HEK293T (cell line): ENCODE data around the gene COA4.

Source experiments
- ARNT ChIP-seq: fragments of 450-650 bp; IDR thresholded peaks from 2 replicates; pipeline ENCODE4 v1.6.1; 2017; ENCODE audit warnings: mild to moderate bottlenecking
- BHLHE40 ChIP-seq: fragments of 450-650 bp; IDR thresholded peaks from 2 replicates; pipeline ENCODE4 v1.6.1; 2016; ENCODE audit warnings: mild to moderate bottlenecking, moderate library complexity, borderline replicate concordance
- CTBP1 ChIP-seq: fragments of 450-650 bp; IDR thresholded peaks from 2 replicates; pipeline ENCODE4 v1.6.1; 2016; ENCODE audit warnings: borderline replicate concordance
- ELF4 ChIP-seq: fragments of 450-650 bp; IDR thresholded peaks from 2 replicates; pipeline ENCODE4 v1.6.1; 2017; ENCODE audit warnings: antibody characterized with exemption
- FOXM1 ChIP-seq: fragments of 450-650 bp; IDR thresholded peaks from 2 replicates; pipeline ENCODE4 v1.6.1; 2017; ENCODE audit warnings: mild to moderate bottlenecking, borderline replicate concordance
- HDGF ChIP-seq: fragments of 450-650 bp; IDR thresholded peaks from 2 replicates; pipeline ENCODE4 v1.6.1; 2017; ENCODE audit warnings: antibody characterized with exemption, borderline replicate concordance
- L3MBTL2 ChIP-seq: fragments of 450-650 bp; conservative IDR thresholded peaks from 2 replicates; pipeline ENCODE4 v1.6.1; 2016; ENCODE audit warnings: mild to moderate bottlenecking
- LEF1 ChIP-seq: fragments of 450-650 bp; IDR thresholded peaks from 2 replicates; pipeline ENCODE4 v1.6.1; 2017; ENCODE audit warnings: mild to moderate bottlenecking, borderline replicate concordance
- NFRKB ChIP-seq: fragments of 450-650 bp; IDR thresholded peaks from 2 replicates; pipeline ENCODE4 v1.6.1; 2016; ENCODE audit warnings: mild to moderate bottlenecking, moderate library complexity
- PKNOX1 ChIP-seq: fragments of 450-650 bp; IDR thresholded peaks from 2 replicates; pipeline ENCODE4 v1.6.1; 2016
- SP1 ChIP-seq: fragments of 450-650 bp; IDR thresholded peaks from 2 replicates; pipeline ENCODE4 v1.6.1; 2017
- SUZ12 ChIP-seq: fragments of 450-650 bp; IDR thresholded peaks from 2 replicates; pipeline ENCODE4 v1.6.1; 2016; ENCODE audit warnings: mild to moderate bottlenecking
- TARDBP ChIP-seq: fragments of 450-650 bp; IDR thresholded peaks from 2 replicates; pipeline ENCODE4 v1.6.1; 2016
- ZNF384 ChIP-seq: fragments of 450-650 bp; IDR thresholded peaks from 2 replicates; pipeline ENCODE4 v1.6.1; 2016

GRCh38 chr11:73888244-73888643, 11.6 kb upstream of the COA4 start:
- TF ChIP-seq NFRKB: no peak
- no peak for TF ChIP-seq CTBP1
- no peak for TF ChIP-seq SUZ12
- TF ChIP-seq LEF1: no peak
- no peak for TF ChIP-seq BHLHE40
- TF ChIP-seq FOXM1: no peak
- no peak for TF ChIP-seq PKNOX1
- TF ChIP-seq SP1: no peak
- no peak for TF ChIP-seq ELF4
- no peak for TF ChIP-seq ZNF384
- TF ChIP-seq HDGF: no peak
- TF ChIP-seq ARNT: no peak
- no peak for TF ChIP-seq TARDBP
- TF ChIP-seq L3MBTL2: no peak
